HepG2 (cell line): Measurements from ENCODE around the gene APOC3. TPM values are rescaled to one million over a fixed set of nuclear protein-coding genes. Genes with fewer than 3 reads are reported as not detected.

Experiments used
- ATAC-seq: fragments of 200-7000 bp; cut with Tn5 transposase; 3 replicates; pipeline ENCODE4 v1.9.1; 2020; ENCODE audit warnings: mild to moderate bottlenecking, moderate library complexity
- BruUV-seq: library from RNA; stranded (reverse); fragments of 400-500 nt; replicated peaks from 2 replicates; lab custom pipeline; 2021; lab: Mats Ljungman, UMichigan
- CTCF ChIA-PET: fragments of 300-600 bp; formaldehyde crosslinking; extraction: SDS; loops from one replicate; lab custom pipeline; 2021; ENCODE audit warnings: low total read pairs, inconsistent platforms, low intra/inter-chr PET ratio; lab: Yijun Ruan, JAX
- POLR2A ChIA-PET: fragments of 350-600 bp; sonication (Branson Sonifier 250); formaldehyde crosslinking; loops from one replicate; lab custom pipeline; 2020; ENCODE audit warnings: antibody characterized with exemption, inconsistent platforms; lab: Yijun Ruan, JAX
- DNase-seq: peaks from one replicate; pipeline ENCODE4 v3.0.0-alpha.2; 2015; ENCODE audit warnings: low spot score
- FAIRE-seq: peaks from 3 replicates; lab custom pipeline; 2011; peaks lifted over from hg19 to GRCh38; lab: Jason Lieb, UNC
- H2AFZ ChIP-seq: one replicate; pipeline ENCODE4 v1.6.1; 2011; ENCODE audit warnings: low read length, inconsistent platforms
- H3K27ac ChIP-seq: fragments of 300-600 bp; 3 replicates; pipeline ENCODE4 v1.8.0; 2011; ENCODE audit warnings: mixed run types, mild to moderate bottlenecking, mixed read lengths, low read length, inconsistent platforms; ENCODE audit not compliant: insufficient read depth; ENCODE audit errors: extremely low read length
- H3K27me3 ChIP-seq, 2 experiments: fragments of 200-600 bp in 1 of 2; 2 replicates in 1 of 2; 3 replicates in 1 of 2; pipeline versions ENCODE4 v1.6.0 to v1.8.0; 2011; ENCODE audit warnings: low read length in 2 of 2, mild to moderate bottlenecking in 2 of 2, moderate library complexity in 2 of 2, inconsistent platforms in 1 of 2; ENCODE audit not compliant: insufficient read depth in 2 of 2, control insufficient read depth in 1 of 2
- H3K36me3 ChIP-seq, 2 experiments: fragments of 200-600 bp in 1 of 2; replicated peaks in 1 of 2; 2 replicates in 1 of 2; 3 replicates in 1 of 2; pipeline versions ENCODE4 v1.5.1 to v1.8.0; 2011; ENCODE audit warnings: low read length in 2 of 2, inconsistent platforms in 1 of 2; ENCODE audit not compliant: insufficient read depth in 2 of 2, control insufficient read depth in 1 of 2
- H3K4me1 ChIP-seq: 2 replicates; pipeline ENCODE4 v1.5.1; 2012; ENCODE audit warnings: low read length, inconsistent platforms; ENCODE audit not compliant: insufficient read depth
- H3K4me2 ChIP-seq: 2 replicates; pipeline ENCODE4 v1.6.0; 2011; ENCODE audit warnings: low read depth, low read length, inconsistent platforms
- H3K4me3 ChIP-seq, 3 experiments: fragments of 200-600 bp in 1 of 3; sonication (generic), shearing (Covaris generic) in 1 of 3; replicated peaks in 1 of 3; 2 replicates each; pipeline ENCODE4 v1.5.1; 2011 to 2016; ENCODE audit warnings: low read length in 3 of 3, inconsistent platforms in 2 of 3, low read depth in 2 of 3, mild to moderate bottlenecking in 2 of 3, control low read depth in 1 of 3, mixed read lengths in 1 of 3; ENCODE audit not compliant: insufficient read depth in 1 of 3
- H3K79me2 ChIP-seq: one replicate; pipeline ENCODE4 v1.6.1; 2011; ENCODE audit warnings: low read length, inconsistent platforms; ENCODE audit not compliant: insufficient read depth
- H3K9ac ChIP-seq: 2 replicates; pipeline ENCODE4 v1.6.0; 2011; ENCODE audit warnings: mild to moderate bottlenecking, low read depth, low read length, inconsistent platforms; ENCODE audit not compliant: insufficient read depth
- H3K9me3 ChIP-seq: 2 replicates; pipeline ENCODE4 v1.5.1; 2012; ENCODE audit warnings: mild to moderate bottlenecking, low read length
- H4K20me1 ChIP-seq: 2 replicates; pipeline ENCODE4 v1.6.0; 2011; ENCODE audit warnings: inconsistent platforms, mild to moderate bottlenecking, low read length, moderate library complexity; ENCODE audit not compliant: insufficient read depth
- BHLHE40 ChIP-seq: IDR thresholded peaks from 2 replicates; pipeline ENCODE4 v1.6.1; 2011; ENCODE audit warnings: low read length, improper control_type of control experiment
- ZNF136 ChIP-seq: sonication (generic); formaldehyde crosslinking; IDR thresholded peaks from 2 replicates; pipeline ENCODE4 v1.8.1; 2022; ENCODE audit warnings: low read depth, mild to moderate bottlenecking, moderate library complexity, missing genetic modification reagents
- ZNF264 ChIP-seq: sonication (generic); formaldehyde crosslinking; IDR thresholded peaks from 2 replicates; pipeline ENCODE4 v1.4.0; 2020; ENCODE audit warnings: missing genetic modification reagents
- whole genome bisulfite sequencing: methylation state at CpG from one replicate; pipeline ENCODE4 v1.1.6; 2017; ENCODE audit warnings: low lambda C conversion rate; 5-methylcytosine and 5-hydroxymethylcytosine counted together
- in situ Hi-C: cut with HindIII; loops from 2 replicates; pipeline ENCODE4 v1.10.0; 2017; ENCODE audit warnings: low pct_unique_long_range_greater_than_20kb; ENCODE audit not compliant: extremely low pct_ligation_motif_present
- intact Hi-C: fragments of 100-400 bp; cut with micrococcal nuclease; formaldehyde crosslinking; loops from one replicate; pipeline ENCODE4 v1.10.0; 2022; ENCODE audit not compliant: unreplicated experiment
- polyA plus RNA-seq, 8 experiments: library from polyadenylated mRNA; depleted of rRNA in 3 of 8; stranded (reverse) in 7 of 8; unstranded in 1 of 8; fragments of >200 nt; fragmentation: Illumina TruSeq in 4 of 8; extraction: Trizol in 4 of 8; gene quantifications; 2 replicates each; pipeline versions ENCODE4 v1.2.1 to v1.2.3, GENCODE V29; 2011 to 2016; ENCODE audit warnings: low read depth in 4 of 8, missing spikeins in 1 of 8, mixed read lengths in 1 of 8; ENCODE audit not compliant: insufficient read depth in 1 of 8
- total RNA-seq, 5 experiments: library from RNA; depleted of rRNA; stranded (reverse); fragments of >200 nt; fragmentation: Illumina TruSeq; extraction: Trizol; gene quantifications; 2 replicates each; pipeline ENCODE4 v1.2.3, GENCODE V29; 2016; ENCODE audit warnings: low read depth in 1 of 5
- TF ChIP-seq, protein P1 (sequence below): sonication (generic); formaldehyde crosslinking; IDR thresholded peaks from 2 replicates; pipeline ENCODE4 v1.5.1; 2020; ENCODE audit warnings: missing genetic modification reagents, mild to moderate bottlenecking, borderline replicate concordance
- TF ChIP-seq, protein P2 (sequence below): sonication (generic); formaldehyde crosslinking; IDR thresholded peaks from 2 replicates; pipeline ENCODE4 v1.4.0; 2020; ENCODE audit warnings: mild to moderate bottlenecking, missing genetic modification reagents

Gene APOC3
- total and polyA plus RNA-seq, 2 of the 13 experiments (the other 11 are each of a cell fraction or from before 2014, with no cell fraction given), result 314 to 687 TPM

DNA sequence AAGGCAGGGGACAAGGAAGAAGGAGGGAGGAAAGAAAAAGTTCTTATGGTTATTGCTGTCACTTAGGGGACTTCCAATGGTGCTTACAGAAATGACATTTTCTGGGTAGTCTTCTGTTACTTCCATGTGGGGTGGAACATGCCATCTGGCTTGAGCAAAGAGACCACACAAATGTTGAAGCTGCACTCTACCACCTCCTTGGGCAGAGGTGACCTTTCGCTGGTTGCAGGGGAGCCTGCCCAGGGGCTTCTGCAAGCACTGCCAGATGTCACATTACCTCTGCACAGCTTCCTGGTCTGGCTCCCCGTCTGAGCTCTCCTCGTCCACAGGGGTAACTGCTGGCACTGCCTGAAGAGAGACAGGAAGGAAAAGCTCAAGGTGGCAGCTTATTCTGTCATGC, 40.3 kb downstream of the APOC3 start:
- no peak overlapping the region for H3K4me2 ChIP-seq
- no peaks in the 10 kb centered on the region for H4K20me1 ChIP-seq
- POLR2A ChIA-PET, result interaction anchor here (0.8 to 1.9 kb wide), 4 partner anchors 33 to 82 kb away, joined by 3 to 21 read pairs (median 4); partner anchors contain the start of genes APOA1, APOA5 and ZPR1
- intact Hi-C loops (no loop called here), in situ Hi-C loops (loop anchor here (5.0 kb wide), 1 partner anchor 362 kb away; the partner anchor contains the start of genes PCSK7 and RNF214)
- H2AFZ ChIP-seq, result no peak overlapping the region
- CTCF ChIA-PET, result interaction anchor here (1.2 kb wide), 1 partner anchor 236 kb away, joined by 3 read pairs; no protein-coding TSS in a partner anchor
- H3K79me2 ChIP-seq, result no peaks in the 10 kb centered on the region
- H3K27ac ChIP-seq, result no peak overlapping the region
- no peaks in the 10 kb centered on the region for H3K9me3 ChIP-seq
- FAIRE-seq, result no peak
- H3K4me3 ChIP-seq, result no peak overlapping the region
- H3K36me3 ChIP-seq, result peaks cover 23 to 87% of the 10 kb centered on the region in 2 experiments
- DNase-seq, result no peak
- WGBS, result 100% methylated on average over 2 of the region's 3 CpGs
- no peak overlapping the region for H3K9ac ChIP-seq
- no peak for TF ChIP-seq ZNF136 (CRISPR knock-in tag)
- TF ChIP-seq BHLHE40, result no peak
- no peak for TF ChIP-seq ZNF264 (CRISPR knock-in tag)
- BruUV-seq, result no TSS peak
- H3K4me1 ChIP-seq, result peaks cover 20% of the 10 kb centered on the region
- peak; percentile 42 for ATAC-seq
- H3K27me3 ChIP-seq, result no peaks in the 10 kb centered on the region

GRCh38 chr11:116871248-116871647, 41.5 kb downstream of the APOC3 start:
- Histone ChIP-seq H3K9me3 (no peaks in the 10 kb centered on the region), H3K79me2 (no peaks in the 10 kb centered on the region), H4K20me1 (no peaks in the 10 kb centered on the region), H3K9ac (no peak overlapping the region), H3K4me1 (peaks cover 20% of the 10 kb centered on the region), H3K4me3 (no peak overlapping the region), H3K27me3 (no peaks in the 10 kb centered on the region), H3K36me3 (peaks cover 21 to 88% of the 10 kb centered on the region in 2 experiments), H3K4me2 (no peak overlapping the region), H2AFZ (no peak overlapping the region), H3K27ac (no peak overlapping the region)
- CTCF ChIA-PET, result no interaction called here
- no TSS peak for BruUV-seq
- intact Hi-C loops (no loop called here), in situ Hi-C loops (loop anchor here (5.0 kb wide), 1 partner anchor 361 kb away; the partner anchor contains the start of genes PCSK7 and RNF214)
- POLR2A ChIA-PET, result interaction anchor here (1.0 kb wide), 1 partner anchor 34 kb away, joined by 3 read pairs; the partner anchor contains the start of gene APOA1
- FAIRE-seq (no peak), ATAC-seq (no peak), DNase-seq (no peak)
- 98% methylated on average over 3 of the region's 3 CpGs for WGBS
- TF ChIP-seq, protein P1, sequence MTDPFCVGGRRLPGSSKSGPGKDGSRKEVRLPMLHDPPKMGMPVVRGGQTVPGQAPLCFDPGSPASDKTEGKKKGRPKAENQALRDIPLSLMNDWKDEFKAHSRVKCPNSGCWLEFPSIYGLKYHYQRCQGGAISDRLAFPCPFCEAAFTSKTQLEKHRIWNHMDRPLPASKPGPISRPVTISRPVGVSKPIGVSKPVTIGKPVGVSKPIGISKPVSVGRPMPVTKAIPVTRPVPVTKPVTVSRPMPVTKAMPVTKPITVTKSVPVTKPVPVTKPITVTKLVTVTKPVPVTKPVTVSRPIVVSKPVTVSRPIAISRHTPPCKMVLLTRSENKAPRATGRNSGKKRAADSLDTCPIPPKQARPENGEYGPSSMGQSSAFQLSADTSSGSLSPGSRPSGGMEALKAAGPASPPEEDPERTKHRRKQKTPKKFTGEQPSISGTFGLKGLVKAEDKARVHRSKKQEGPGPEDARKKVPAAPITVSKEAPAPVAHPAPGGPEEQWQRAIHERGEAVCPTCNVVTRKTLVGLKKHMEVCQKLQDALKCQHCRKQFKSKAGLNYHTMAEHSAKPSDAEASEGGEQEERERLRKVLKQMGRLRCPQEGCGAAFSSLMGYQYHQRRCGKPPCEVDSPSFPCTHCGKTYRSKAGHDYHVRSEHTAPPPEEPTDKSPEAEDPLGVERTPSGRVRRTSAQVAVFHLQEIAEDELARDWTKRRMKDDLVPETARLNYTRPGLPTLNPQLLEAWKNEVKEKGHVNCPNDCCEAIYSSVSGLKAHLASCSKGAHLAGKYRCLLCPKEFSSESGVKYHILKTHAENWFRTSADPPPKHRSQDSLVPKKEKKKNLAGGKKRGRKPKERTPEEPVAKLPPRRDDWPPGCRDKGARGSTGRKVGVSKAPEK (CRISPR knock-in tag), result no peak
- TF ChIP-seq, protein P2, sequence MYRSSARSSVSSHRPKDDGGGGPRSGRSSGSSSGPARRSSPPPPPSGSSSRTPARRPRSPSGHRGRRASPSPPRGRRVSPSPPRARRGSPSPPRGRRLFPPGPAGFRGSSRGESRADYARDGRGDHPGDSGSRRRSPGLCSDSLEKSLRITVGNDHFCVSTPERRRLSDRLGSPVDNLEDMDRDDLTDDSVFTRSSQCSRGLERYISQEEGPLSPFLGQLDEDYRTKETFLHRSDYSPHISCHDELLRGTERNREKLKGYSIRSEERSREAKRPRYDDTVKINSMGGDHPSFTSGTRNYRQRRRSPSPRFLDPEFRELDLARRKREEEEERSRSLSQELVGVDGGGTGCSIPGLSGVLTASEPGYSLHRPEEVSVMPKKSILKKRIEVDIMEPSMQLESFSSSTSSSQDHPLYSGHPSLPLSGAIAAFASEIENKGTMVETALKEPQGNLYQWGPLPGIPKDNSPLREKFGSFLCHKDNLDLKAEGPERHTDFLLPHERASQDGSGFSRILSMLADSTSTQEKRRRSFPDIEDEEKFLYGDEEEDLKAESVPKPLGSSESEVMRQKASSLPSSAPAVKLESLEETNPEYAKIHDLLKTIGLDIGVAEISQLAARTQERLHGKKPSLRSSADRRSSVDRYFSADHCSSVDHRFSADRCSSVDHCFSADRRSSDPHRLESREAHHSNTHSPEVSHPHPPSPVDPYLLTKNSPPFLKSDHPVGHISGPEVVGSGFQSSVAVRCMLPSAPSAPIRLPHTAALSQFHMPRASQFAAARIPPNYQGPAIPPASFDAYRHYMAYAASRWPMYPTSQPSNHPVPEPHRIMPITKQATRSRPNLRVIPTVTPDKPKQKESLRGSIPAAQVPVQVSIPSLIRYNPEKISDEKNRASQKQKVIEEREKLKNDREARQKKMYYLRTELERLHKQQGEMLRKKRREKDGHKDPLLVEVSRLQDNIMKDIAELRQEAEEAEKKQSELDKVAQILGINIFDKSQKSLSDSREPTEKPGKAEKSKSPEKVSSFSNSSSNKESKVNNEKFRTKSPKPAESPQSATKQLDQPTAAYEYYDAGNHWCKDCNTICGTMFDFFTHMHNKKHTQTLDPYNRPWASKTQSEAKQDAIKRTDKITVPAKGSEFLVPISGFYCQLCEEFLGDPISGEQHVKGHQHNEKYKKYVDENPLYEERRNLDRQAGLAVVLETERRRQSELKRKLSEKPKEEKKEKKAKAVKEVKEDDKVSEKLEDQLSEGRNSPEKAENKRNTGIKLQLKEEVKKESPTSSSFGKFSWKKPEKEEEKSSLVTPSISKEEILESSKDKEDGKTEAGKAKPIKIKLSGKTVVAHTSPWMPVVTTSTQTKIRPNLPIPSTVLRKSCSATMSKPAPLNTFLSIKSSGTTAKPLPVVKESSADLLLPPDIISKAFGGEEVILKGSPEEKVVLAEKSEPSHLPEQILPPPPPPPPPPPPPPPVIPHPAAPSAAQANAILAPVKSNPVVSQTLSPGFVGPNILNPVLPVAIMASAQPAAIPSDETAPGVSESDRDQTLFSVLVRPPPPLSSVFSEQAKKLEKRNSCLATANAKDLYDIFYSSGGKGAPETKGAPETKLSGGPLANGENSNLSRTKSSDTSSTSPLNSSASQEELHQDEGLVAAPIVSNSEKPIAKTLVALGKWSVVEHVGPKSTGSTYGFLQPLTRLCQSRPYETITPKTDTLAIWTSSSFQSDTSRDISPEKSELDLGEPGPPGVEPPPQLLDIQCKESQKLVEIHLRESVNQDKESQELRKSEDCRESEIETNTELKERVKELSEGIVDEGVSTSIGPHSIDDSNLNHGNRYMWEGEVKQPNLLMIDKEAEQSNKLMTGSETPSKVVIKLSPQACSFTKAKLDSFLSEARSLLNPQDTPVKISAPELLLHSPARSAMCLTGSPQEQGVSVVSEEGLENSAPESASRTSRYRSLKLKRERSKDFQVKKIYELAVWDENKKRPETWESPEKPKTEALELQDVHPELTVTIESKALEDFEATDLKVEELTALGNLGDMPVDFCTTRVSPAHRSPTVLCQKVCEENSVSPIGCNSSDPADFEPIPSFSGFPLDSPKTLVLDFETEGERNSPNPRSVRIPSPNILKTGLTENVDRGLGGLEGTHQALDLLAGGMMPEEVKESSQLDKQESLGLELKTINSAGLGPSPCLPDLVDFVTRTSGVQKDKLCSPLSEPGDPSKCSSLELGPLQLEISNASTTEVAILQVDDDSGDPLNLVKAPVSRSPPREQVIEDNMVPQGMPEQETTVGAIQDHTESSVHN (CRISPR knock-in tag), result no peak
